ENCODE results near the gene POU2F1.

POU2F1 gene

DNA sequence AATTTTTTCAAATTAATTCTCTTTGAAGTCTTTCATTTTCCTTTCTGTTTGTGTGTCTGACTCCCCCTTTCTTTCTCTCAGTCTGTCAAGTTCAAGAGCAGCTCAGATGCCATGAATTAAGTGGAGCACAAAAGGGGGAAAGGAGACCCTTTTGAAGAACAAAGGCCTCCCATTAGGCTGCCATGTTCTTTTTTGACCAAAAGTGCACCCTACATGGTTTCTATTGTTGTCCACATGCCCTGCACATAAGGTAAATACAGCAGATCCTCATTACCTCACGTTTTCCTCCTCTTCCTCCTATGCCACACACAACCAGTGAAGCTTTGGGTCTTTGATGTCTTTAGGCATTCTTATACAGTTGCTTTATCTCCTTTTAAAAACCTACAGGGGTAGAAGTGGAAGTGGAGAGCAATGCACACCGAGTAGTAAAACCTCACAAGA is 47.7 kb downstream of the POU2F1 start:
- no peak overlapping the region for H3K4me3 ChIP-seq (ENCODE audit: low read depth, low read length)
- TF ChIP-seq, protein P1, sequence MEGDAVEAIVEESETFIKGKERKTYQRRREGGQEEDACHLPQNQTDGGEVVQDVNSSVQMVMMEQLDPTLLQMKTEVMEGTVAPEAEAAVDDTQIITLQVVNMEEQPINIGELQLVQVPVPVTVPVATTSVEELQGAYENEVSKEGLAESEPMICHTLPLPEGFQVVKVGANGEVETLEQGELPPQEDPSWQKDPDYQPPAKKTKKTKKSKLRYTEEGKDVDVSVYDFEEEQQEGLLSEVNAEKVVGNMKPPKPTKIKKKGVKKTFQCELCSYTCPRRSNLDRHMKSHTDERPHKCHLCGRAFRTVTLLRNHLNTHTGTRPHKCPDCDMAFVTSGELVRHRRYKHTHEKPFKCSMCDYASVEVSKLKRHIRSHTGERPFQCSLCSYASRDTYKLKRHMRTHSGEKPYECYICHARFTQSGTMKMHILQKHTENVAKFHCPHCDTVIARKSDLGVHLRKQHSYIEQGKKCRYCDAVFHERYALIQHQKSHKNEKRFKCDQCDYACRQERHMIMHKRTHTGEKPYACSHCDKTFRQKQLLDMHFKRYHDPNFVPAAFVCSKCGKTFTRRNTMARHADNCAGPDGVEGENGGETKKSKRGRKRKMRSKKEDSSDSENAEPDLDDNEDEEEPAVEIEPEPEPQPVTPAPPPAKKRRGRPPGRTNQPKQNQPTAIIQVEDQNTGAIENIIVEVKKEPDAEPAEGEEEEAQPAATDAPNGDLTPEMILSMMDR (IDR thresholded peaks at IDR 0.05; ENCODE audit: low read depth, low read length): no peak
- no peaks in the 10 kb centered on the region for H3K36me3 ChIP-seq
- no peak for DNase-seq
- H3K27ac ChIP-seq: no peak overlapping the region
- H3K9me3 ChIP-seq (ENCODE audit: severe bottlenecking): no peaks in the 10 kb centered on the region
- H3K27me3 ChIP-seq (ENCODE audit: insufficient read depth, low read depth, severe bottlenecking): no peaks in the 10 kb centered on the region

DNA sequence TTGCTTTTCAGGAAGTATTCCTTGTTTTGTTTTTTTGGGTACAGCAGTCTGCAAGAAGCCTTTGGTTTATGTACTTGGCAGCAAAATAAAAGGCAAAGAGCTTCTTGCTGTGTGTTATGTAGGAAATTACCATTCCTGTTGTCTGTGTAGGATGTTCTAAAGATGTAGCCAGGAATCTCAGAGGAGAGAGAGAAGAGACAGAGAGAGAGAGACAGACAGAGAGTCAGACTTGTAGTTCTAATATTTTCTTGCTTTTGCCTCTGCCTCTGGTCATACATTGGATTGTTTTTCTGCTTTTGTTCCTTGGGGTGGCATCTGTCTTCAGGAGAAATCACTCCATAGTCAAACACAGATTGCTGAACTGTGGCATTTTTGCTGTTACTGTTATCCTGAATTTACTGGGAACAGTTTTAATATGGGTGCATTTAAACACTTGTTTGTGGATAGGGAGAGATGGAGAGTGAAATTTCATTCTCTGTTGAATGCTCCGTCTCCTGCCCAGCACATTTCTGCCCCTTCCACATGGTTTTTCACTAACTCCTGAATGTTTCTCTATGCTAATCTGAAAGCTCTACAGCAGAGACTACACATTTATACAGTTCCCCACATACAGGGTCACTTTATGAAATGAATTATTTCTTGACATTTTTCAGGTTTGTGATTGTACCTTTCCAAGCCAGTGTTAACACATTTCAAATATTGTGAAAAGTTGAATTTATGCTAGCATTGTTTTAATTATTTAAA is 49.8 kb downstream of the POU2F1 start:
- no peak for DNase-seq
- Histone ChIP-seq H3K36me3 (no peaks in the 10 kb centered on the region), H3K9me3 (ENCODE audit: severe bottlenecking) (no peaks in the 10 kb centered on the region), H3K4me3 (ENCODE audit: low read depth, low read length) (no peak overlapping the region), H3K27me3 (ENCODE audit: insufficient read depth, low read depth, severe bottlenecking) (no peaks in the 10 kb centered on the region), H3K27ac (no peak overlapping the region)
- TF ChIP-seq, protein P1 (IDR thresholded peaks at IDR 0.05; ENCODE audit: low read depth, low read length): no peak

GRCh38 chr1:167272369-167272957 is 51.8 kb downstream of the POU2F1 start:
- H3K36me3 ChIP-seq: no peaks in the 10 kb centered on the region
- no peak overlapping the region for H3K4me3 ChIP-seq (ENCODE audit: low read depth, low read length)
- DNase-seq: no peak
- no peak overlapping the region for H3K27ac ChIP-seq
- no peaks in the 10 kb centered on the region for H3K27me3 ChIP-seq (ENCODE audit: insufficient read depth, low read depth, severe bottlenecking)
- TF ChIP-seq, protein P1 (IDR thresholded peaks at IDR 0.05; ENCODE audit: low read depth, low read length): no peak
- no peaks in the 10 kb centered on the region for H3K9me3 ChIP-seq (ENCODE audit: severe bottlenecking)

GRCh38 chr1:167273027-167273800 is 52.5 kb downstream of the POU2F1 start:
- no peaks in the 10 kb centered on the region for H3K36me3 ChIP-seq
- TF ChIP-seq, protein P1 (IDR thresholded peaks at IDR 0.05; ENCODE audit: low read depth, low read length): no peak
- H3K4me3 ChIP-seq (ENCODE audit: low read depth, low read length): no peak overlapping the region
- no peaks in the 10 kb centered on the region for H3K9me3 ChIP-seq (ENCODE audit: severe bottlenecking)
- H3K27me3 ChIP-seq (ENCODE audit: insufficient read depth, low read depth, severe bottlenecking): no peaks in the 10 kb centered on the region
- H3K27ac ChIP-seq: no peak overlapping the region
- DNase-seq: peak; percentile 24

DNA sequence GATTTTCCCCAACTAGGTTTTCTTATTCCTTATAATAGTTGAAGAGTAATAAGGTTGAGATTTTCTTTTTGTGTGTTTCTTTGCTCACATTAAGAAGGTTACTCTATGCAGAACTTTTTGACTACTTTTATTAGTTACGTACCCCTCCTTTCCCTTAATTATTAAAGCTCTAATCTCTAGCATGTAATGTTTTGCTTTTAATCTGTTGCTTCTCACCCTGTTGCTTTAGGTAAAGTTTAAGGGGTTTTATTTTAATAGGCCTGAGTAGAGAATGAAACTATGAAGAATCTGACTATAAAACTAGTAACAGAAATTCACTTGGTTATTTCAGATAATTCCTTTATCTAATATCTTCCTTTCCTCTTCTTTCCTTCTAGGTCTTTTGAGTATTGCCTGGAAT is 53.4 kb downstream of the POU2F1 start:
- TF ChIP-seq, protein P1 (IDR thresholded peaks at IDR 0.05; ENCODE audit: low read depth, low read length): no peak
- H3K36me3 ChIP-seq: no peaks in the 10 kb centered on the region
- no peaks in the 10 kb centered on the region for H3K9me3 ChIP-seq (ENCODE audit: severe bottlenecking)
- H3K4me3 ChIP-seq (ENCODE audit: low read depth, low read length): no peak overlapping the region
- DNase-seq: no peak
- H3K27me3 ChIP-seq (ENCODE audit: insufficient read depth, low read depth, severe bottlenecking): no peaks in the 10 kb centered on the region
- no peak overlapping the region for H3K27ac ChIP-seq

All from WERI-Rb-1 (cell line).